ENCODE measurements around the gene TFPI.

TFPI gene

DNA sequence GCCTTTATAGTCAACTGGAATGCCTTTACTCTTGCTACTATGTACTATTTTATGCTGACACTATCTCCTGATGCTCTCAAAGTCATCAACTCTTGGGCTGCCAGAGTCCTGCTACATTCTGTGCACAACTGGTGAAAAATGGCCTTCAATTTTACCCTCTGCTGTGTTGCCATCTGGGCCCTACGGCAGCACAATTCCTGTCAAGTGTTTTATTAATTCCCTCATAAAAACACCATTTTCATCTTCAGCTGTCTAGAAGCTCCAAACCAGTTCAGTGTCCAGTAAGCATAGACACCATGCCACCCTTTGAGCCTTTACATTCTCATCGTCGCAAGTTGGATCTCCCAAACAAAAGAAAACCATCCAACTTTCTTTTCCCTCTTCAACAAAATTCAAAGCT, 132.7 kb downstream of the TFPI start:
- in situ Hi-C loops (cut with HindIII; ENCODE audit: low pct_unique_long_range_greater_than_20kb, low sequenced_read_pairs), result no loop called here
- no peak for TF ChIP-seq JUND (IDR thresholded peaks at IDR 0.05; ENCODE audit: low read depth)
- no peak for DNase-seq (ENCODE audit: low read depth in 1 of 2, low spot score in 1 of 2)

DNA sequence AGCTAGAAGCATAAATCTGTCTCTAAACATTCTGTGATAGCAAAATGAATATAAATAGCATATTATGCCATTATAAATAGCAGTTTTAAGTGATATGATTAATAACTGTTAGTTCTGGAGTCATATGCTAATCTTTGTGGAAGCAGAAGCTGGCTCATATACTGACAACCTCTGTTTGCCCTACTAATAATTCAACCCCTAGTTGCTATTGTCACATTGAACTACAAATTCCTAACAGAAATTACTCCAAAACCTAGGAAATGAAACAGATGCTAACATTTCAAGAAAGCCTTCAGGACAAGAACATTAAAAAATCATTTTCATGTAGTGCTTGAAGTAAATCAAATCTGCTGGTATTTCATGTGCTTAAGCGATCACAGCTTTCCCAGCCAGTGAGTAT, 134.4 kb downstream of the TFPI start:
- no peak for DNase-seq (ENCODE audit: low read depth in 1 of 2, low spot score in 1 of 2)

DNA sequence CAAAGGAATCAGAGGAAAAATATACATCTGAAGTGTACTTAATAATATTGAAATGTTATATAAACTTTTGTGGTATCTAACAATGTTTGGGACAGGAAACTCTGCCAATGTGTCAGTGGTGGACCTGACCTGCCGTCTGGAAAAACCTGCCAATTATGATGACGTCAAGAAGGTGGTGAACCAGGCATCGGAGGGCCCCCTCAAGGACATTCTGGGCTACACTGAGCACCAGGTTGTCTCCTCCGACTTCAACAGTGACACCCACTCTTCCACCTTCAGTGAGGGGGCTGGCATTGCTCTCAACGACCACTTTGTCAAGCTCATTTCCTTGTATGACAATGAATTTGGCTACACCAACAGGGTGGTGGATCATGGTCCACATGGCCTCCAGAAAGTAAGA, 138.8 kb downstream of the TFPI start:
- no peak for DNase-seq (ENCODE audit: low read depth in 1 of 2, low spot score in 1 of 2)
- in situ Hi-C loops (cut with HindIII; ENCODE audit: low pct_unique_long_range_greater_than_20kb, low sequenced_read_pairs), result no loop called here
- TF ChIP-seq JUND (IDR thresholded peaks at IDR 0.05; ENCODE audit: low read depth), result no peak

More for the DNA sequence above, 134.4 kb downstream of the TFPI start:
- in situ Hi-C loops (cut with HindIII; ENCODE audit: low pct_unique_long_range_greater_than_20kb, low sequenced_read_pairs), result no loop called here
- TF ChIP-seq JUND (IDR thresholded peaks at IDR 0.05; ENCODE audit: low read depth), result no peak

Measured in T47D (cell line).